Measurements from ENCODE around the gene DLGAP5.

DLGAP5 gene

GRCh38 chr14:55191203-55192053 lies at the start of gene DLGAP5:
Gene DLGAP5, minus strand, starts transcription at chr14:55191585. Its CDS starts 2,406 bp downstream, at chr14:55189179.
- DNase-seq = peak; percentile 99

GRCh38 chr14:55240526-55241178 lies 49.3 kb upstream of the DLGAP5 start:
- no peak for DNase-seq

GRCh38 chr14:55239320-55239719 lies 47.9 kb upstream of the DLGAP5 start:
- no peak for DNase-seq

GRCh38 chr14:55238019-55238680 lies 46.8 kb upstream of the DLGAP5 start:
- no peak for DNase-seq

GRCh38 chr14:55233591-55233990 lies 42.2 kb upstream of the DLGAP5 start:
- DNase-seq = no peak

- DNase-seq = no peak
Measured at GRCh38 chr14:55228261-55228660, 36.9 kb upstream of the DLGAP5 start.

GRCh38 chr14:55223364-55223763 lies 32.0 kb upstream of the DLGAP5 start:
- no peak for DNase-seq

GRCh38 chr14:55221968-55222367 lies 30.6 kb upstream of the DLGAP5 start:
- no peak for DNase-seq

GRCh38 chr14:55221186-55221585 lies 29.8 kb upstream of the DLGAP5 start:
- DNase-seq = no peak

- no peak for DNase-seq
Measured at GRCh38 chr14:55220230-55220629, 28.8 kb upstream of the DLGAP5 start.

- DNase-seq = no peak
Measured at GRCh38 chr14:55212634-55213033, 21.2 kb upstream of the DLGAP5 start.

GRCh38 chr14:55207832-55208231 lies 16.4 kb upstream of the DLGAP5 start:
- DNase-seq = no peak

GRCh38 chr14:55206175-55206693 lies 14.8 kb upstream of the DLGAP5 start:
- no peak for DNase-seq

GRCh38 chr14:55201219-55202101 lies 10.1 kb upstream of the DLGAP5 start:
- no peak for DNase-seq

- no peak for DNase-seq
Measured at GRCh38 chr14:55200651-55201050, 9.3 kb upstream of the DLGAP5 start.

- no peak for DNase-seq
Measured at GRCh38 chr14:55198749-55199148, 7.4 kb upstream of the DLGAP5 start.

- DNase-seq = no peak
Measured at GRCh38 chr14:55194656-55195355, 3.4 kb upstream of the DLGAP5 start.

- no peak for DNase-seq
Measured at GRCh38 chr14:55192054-55192621, 753 bp upstream of the DLGAP5 start.

GRCh38 chr14:55190906-55191202 lies 531 bp downstream of the DLGAP5 start:
- DNase-seq = no peak

GRCh38 chr14:55188686-55189295 lies 2.6 kb downstream of the DLGAP5 start:
- DNase-seq = no peak

GRCh38 chr14:55180434-55180833 lies 11.0 kb downstream of the DLGAP5 start:
- no peak for DNase-seq

Measured in NCI-H1694 (cell line).